SK-N-MC (cell line): Measurements from ENCODE around the gene ZNF793.

Experiments used
- DNase-seq: peaks from one replicate; pipeline ENCODE4 v3.0.0-alpha.2; 2011; ENCODE audit warnings: low read depth, low spot score
- H3K27ac ChIP-seq: fragments of 200-600 bp; sonication (generic); 2 replicates; pipeline ENCODE4 v1.5.1; 2016; ENCODE audit warnings: mixed run types
- H3K36me3 ChIP-seq: fragments of 200-600 bp; sonication (generic); 2 replicates; pipeline ENCODE4 v1.6.1; 2017; ENCODE audit warnings: antibody characterized with exemption, low read length, mixed read lengths; ENCODE audit not compliant: insufficient read depth
- H3K4me3 ChIP-seq: fragments of 200-600 bp; sonication (generic); 2 replicates; pipeline ENCODE4 v1.5.1; 2016
- H3K9ac ChIP-seq: fragments of 200-600 bp; sonication (generic); 2 replicates; pipeline ENCODE4 v1.8.0; 2017; ENCODE audit warnings: mixed run types, mixed read lengths; ENCODE audit not compliant: insufficient read length
- H3K9me3 ChIP-seq: fragments of 200-600 bp; sonication (generic); 2 replicates; pipeline ENCODE4 v1.6.1; 2017; ENCODE audit warnings: low read depth, mild to moderate bottlenecking, antibody characterized with exemption, low read length, moderate library complexity, mixed read lengths
- EZH2 ChIP-seq: fragments of 200-600 bp; sonication (generic); IDR thresholded peaks from one replicate; pipeline ENCODE4 v1.6.1; 2017; ENCODE audit warnings: antibody characterized with exemption
- FOXP2 ChIP-seq: optimal IDR thresholded peaks from 2 replicates; pipeline ENCODE3; 2011; ENCODE audit warnings: mild to moderate bottlenecking, moderate library complexity; ENCODE audit not compliant: insufficient read depth; ENCODE audit errors: extremely low read length, control extremely low read depth
- POLR2AphosphoS5 ChIP-seq: IDR thresholded peaks from 2 replicates; pipeline ENCODE4 v1.6.1; 2012; ENCODE audit warnings: mild to moderate bottlenecking, low read depth, low read length, borderline replicate concordance

Gene ZNF793

GRCh38 chr19:37484406-37485168 is 22.2 kb upstream of the ZNF793 start:
- H3K4me3 ChIP-seq: no peak overlapping the region
- TF ChIP-seq POLR2AphosphoS5 (no peak), FOXP2 (no peak)
- no peak for DNase-seq
- H3K27ac ChIP-seq: no peak overlapping the region
- H3K36me3 ChIP-seq: peaks cover 20% of the 10 kb centered on the region
- peaks cover 12% of the 10 kb centered on the region; the same call in 1 of the 2 replicates for H3K9me3 ChIP-seq
- no peak overlapping the region for H3K9ac ChIP-seq

DNA sequence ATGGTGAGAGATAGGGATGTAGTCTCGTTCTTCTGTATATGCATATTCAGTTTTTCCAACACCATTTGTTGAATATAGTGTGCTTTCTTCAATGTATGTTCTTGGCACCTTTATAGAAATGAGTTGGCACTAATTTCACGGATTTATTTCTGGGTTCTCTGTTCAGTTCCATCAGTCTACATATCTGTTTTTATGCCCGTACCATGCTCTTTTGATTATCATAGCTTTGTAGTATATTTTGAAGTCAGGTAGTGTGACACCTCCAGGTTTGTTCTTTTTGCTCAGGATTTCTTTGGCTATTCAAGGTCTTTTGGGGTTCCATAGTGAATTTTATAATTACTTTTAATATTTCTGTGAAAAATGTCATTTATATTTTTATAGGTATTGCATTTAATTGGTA is 14.5 kb upstream of the ZNF793 start:
- no peak for DNase-seq
- Histone ChIP-seq H3K27ac (no peak overlapping the region), H3K9ac (no peak overlapping the region), H3K9me3 (no peaks in the 10 kb centered on the region), H3K4me3 (no peak overlapping the region), H3K36me3 (no peaks in the 10 kb centered on the region)
- no peak for TF ChIP-seq FOXP2
- TF ChIP-seq POLR2AphosphoS5: no peak
- TF ChIP-seq EZH2: no peak

GRCh38 chr19:37505958-37506386 is 767 bp upstream of the ZNF793 start:
- no peak for DNase-seq
- H3K27ac ChIP-seq: no peak overlapping the region

DNA sequence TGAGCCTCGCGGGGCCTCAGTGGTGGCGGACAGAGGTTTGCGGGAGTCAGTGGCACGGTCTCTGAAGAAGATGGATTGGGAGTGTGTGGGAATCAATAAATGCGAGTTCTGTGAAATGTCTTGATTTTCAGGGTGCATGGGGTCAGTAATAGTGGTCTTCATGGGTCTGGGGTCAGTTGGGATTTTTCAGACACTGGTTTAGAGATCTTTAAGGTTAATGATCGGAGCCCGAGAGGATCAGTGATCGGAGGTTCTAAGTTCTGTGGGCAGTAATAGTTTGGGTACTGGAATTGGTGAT is 377 bp downstream of the ZNF793 start:
- Histone ChIP-seq H3K4me3 (peak overlapping the region; percentile 55), H3K27ac (no peak overlapping the region), H3K36me3 (no peaks in the 10 kb centered on the region), H3K9ac (no peak overlapping the region), H3K9me3 (no peaks in the 10 kb centered on the region)
- no peak for TF ChIP-seq EZH2
- no peak for TF ChIP-seq POLR2AphosphoS5
- no peak for TF ChIP-seq FOXP2
- no peak for DNase-seq

More at GRCh38 chr19:37505958-37506386, 767 bp upstream of the ZNF793 start:
- TF ChIP-seq FOXP2: no peak
- no peak for TF ChIP-seq EZH2
- TF ChIP-seq POLR2AphosphoS5: no peak
- Histone ChIP-seq H3K36me3 (no peaks in the 10 kb centered on the region), H3K4me3 (peak overlapping the region; percentile 55), H3K9me3 (no peaks in the 10 kb centered on the region), H3K9ac (no peak overlapping the region)

DNA sequence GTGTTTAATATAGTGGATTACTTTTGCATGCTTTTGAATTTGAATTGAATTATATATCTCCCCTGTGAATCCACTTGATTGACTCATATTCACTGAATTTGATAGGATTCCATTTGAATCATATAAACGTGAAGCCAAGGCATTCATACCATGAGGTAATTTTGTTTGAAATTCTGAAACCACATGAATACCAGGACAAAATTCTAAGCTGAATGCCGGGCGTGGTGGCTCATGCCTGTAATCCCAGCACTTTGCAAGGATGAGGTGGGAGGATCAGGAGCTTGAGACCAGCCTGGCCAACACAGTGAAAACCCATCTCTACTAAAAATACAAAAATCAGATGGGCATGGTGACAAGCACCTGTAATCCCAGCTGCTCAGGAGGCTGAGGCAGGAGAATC is 4.4 kb downstream of the ZNF793 start:
- Histone ChIP-seq H3K9ac (no peak overlapping the region), H3K27ac (no peak overlapping the region), H3K36me3 (no peaks in the 10 kb centered on the region), H3K4me3 (no peak overlapping the region), H3K9me3 (no peaks in the 10 kb centered on the region)
- no peak for TF ChIP-seq FOXP2
- no peak for TF ChIP-seq POLR2AphosphoS5
- TF ChIP-seq EZH2: no peak
- no peak for DNase-seq

- H3K4me3 ChIP-seq: no peak overlapping the region
- H3K36me3 ChIP-seq: no peaks in the 10 kb centered on the region
- no peak overlapping the region for H3K27ac ChIP-seq
- H3K9ac ChIP-seq: no peak overlapping the region
- DNase-seq: no peak
- H3K9me3 ChIP-seq: no peaks in the 10 kb centered on the region
- no peak for TF ChIP-seq FOXP2
- no peak for TF ChIP-seq POLR2AphosphoS5
- TF ChIP-seq EZH2: no peak
These were observed 5.1 kb downstream of the ZNF793 start for GRCh38 chr19:37511821-37512220.

GRCh38 chr19:37513397-37513796 is 6.7 kb downstream of the ZNF793 start:
- Histone ChIP-seq H3K9me3 (no peaks in the 10 kb centered on the region), H3K27ac (no peak overlapping the region), H3K4me3 (no peak overlapping the region), H3K9ac (no peak overlapping the region), H3K36me3 (no peaks in the 10 kb centered on the region)
- TF ChIP-seq POLR2AphosphoS5 (no peak), FOXP2 (no peak), EZH2 (no peak)
- DNase-seq: no peak

GRCh38 chr19:37519890-37520289 is 13.2 kb downstream of the ZNF793 start:
- no peak for DNase-seq
- Histone ChIP-seq H3K9ac (no peak overlapping the region), H3K27ac (no peak overlapping the region), H3K4me3 (no peak overlapping the region), H3K36me3 (no peaks in the 10 kb centered on the region), H3K9me3 (no peaks in the 10 kb centered on the region)
- TF ChIP-seq POLR2AphosphoS5 (no peak), EZH2 (no peak), FOXP2 (no peak)

GRCh38 chr19:37537391-37537947 is 30.7 kb downstream of the ZNF793 start:
- H3K4me3 ChIP-seq: no peak overlapping the region
- no peak for DNase-seq
- H3K9ac ChIP-seq: no peak overlapping the region
- H3K9me3 ChIP-seq: no peaks in the 10 kb centered on the region; the same call in 1 of the 2 replicates
- TF ChIP-seq EZH2: no peak
- no peak for TF ChIP-seq FOXP2
- TF ChIP-seq POLR2AphosphoS5: no peak
- H3K36me3 ChIP-seq: no peaks in the 10 kb centered on the region
- H3K27ac ChIP-seq: no peak overlapping the region
